GM12878 (cell line): ENCODE measurements around the gene PTCH2. TPM values are rescaled to one million over a fixed set of nuclear protein-coding genes. Genes with fewer than 3 reads are reported as not detected.

Source experiments
- EP300 ChIP-seq, 2 experiments: fragments of 150-350 bp in 1 of 2; IDR thresholded peaks; 2 replicates each; pipeline ENCODE4 v1.6.1; 2011 to 2012; ENCODE audit warnings: low read depth in 2 of 2, low read length in 2 of 2, borderline replicate concordance in 1 of 2, improper control_type of control experiment in 1 of 2, inconsistent platforms in 1 of 2; ENCODE audit not compliant: control insufficient read depth in 1 of 2
- HDGF ChIP-seq: fragments of 450-650 bp; IDR thresholded peaks from 2 replicates; pipeline ENCODE4 v1.6.1; 2016; ENCODE audit warnings: antibody characterized with exemption
- IKZF1 ChIP-seq: fragments of 450-650 bp; conservative IDR thresholded peaks from 2 replicates; pipeline ENCODE4 v1.6.1; 2017; ENCODE audit warnings: antibody characterized with exemption, mild to moderate bottlenecking
- KLF5 ChIP-seq: fragments of 450-650 bp; IDR thresholded peaks from 2 replicates; pipeline ENCODE4 v1.6.1; 2014; ENCODE audit warnings: mild to moderate bottlenecking; ENCODE audit not compliant: partially characterized antibody
- MYB ChIP-seq: fragments of 150-350 bp; IDR thresholded peaks from 2 replicates; pipeline ENCODE4 v1.6.1; 2014; ENCODE audit warnings: mild to moderate bottlenecking, low read depth, low read length, borderline replicate concordance
- NRF1 ChIP-seq: conservative IDR thresholded peaks from 2 replicates; pipeline ENCODE4 v1.6.1; 2011; ENCODE audit warnings: mild to moderate bottlenecking, low read depth, low read length, improper control_type of control experiment
- WRNIP1 ChIP-seq: IDR thresholded peaks from 2 replicates; pipeline ENCODE4 v1.6.1; 2011; ENCODE audit warnings: low read depth, low read length, improper control_type of control experiment, borderline replicate concordance
- YY1 ChIP-seq: IDR thresholded peaks from 2 replicates; pipeline ENCODE4 v1.6.1; 2011; ENCODE audit warnings: low read depth, mild to moderate bottlenecking, low read length
- ZBTB40 ChIP-seq: fragments of 450-650 bp; IDR thresholded peaks from 2 replicates; pipeline ENCODE4 v1.6.1; 2016; ENCODE audit warnings: mild to moderate bottlenecking, moderate library complexity, borderline replicate concordance
- ZNF274 ChIP-seq: IDR thresholded peaks from one replicate; pipeline ENCODE4 v1.8.0; 2011; ENCODE audit not compliant: insufficient read length, insufficient read depth
- polyA plus RNA-seq, 11 experiments: library from polyadenylated mRNA; depleted of rRNA in 4 of 11; unstranded in 6 of 11; stranded (reverse) in 5 of 11; fragments of >200 nt; fragmentation: Nextera tagmentation in 4 of 11; fragmentation: Illumina TruSeq in 1 of 11; extraction: Ambion mirVana in 4 of 11; extraction: Trizol in 1 of 11; gene quantifications; 1 replicate in 1 of 11; 2 replicates in 10 of 11; pipeline versions ENCODE4 v1.2.1 to v1.2.3, GENCODE V29; 2011 to 2016; ENCODE audit warnings: inconsistent platforms in 2 of 11, missing spikeins in 2 of 11, low read depth in 1 of 11
- total RNA-seq, 4 experiments: library from RNA; depleted of rRNA in 3 of 4; stranded (reverse); fragments of >200 nt in 3 of 4; fragmentation: Illumina TruSeq in 1 of 4; extraction: Trizol in 1 of 4; gene quantifications; 2 replicates each; pipeline versions ENCODE4 v1.2.1 to v1.2.3, GENCODE V29; 2013 to 2021
- TF ChIP-seq, protein P1 (sequence below): fragments of 450-650 bp; IDR thresholded peaks from 2 replicates; pipeline ENCODE4 v1.6.1; 2017; ENCODE audit warnings: mild to moderate bottlenecking, low read depth, inconsistent platforms; ENCODE audit not compliant: poor library complexity, severe bottlenecking
- TF ChIP-seq, protein P2 (sequence below): fragments of 450-650 bp; IDR thresholded peaks from 2 replicates; pipeline ENCODE4 v1.6.1; 2018; ENCODE audit warnings: borderline replicate concordance, mild to moderate bottlenecking; ENCODE audit not compliant: partially characterized antibody

The PTCH2 gene
- total and polyA plus RNA-seq, 10 of the 15 experiments (the other 5 are each of a cell fraction or from before 2014, with no cell fraction given): 0.03 to 8.4 (median 0.10) TPM

GRCh38 chr1:44808938-44809917 is 33.8 kb downstream of the PTCH2 start (continued):
- peak; percentile 61; the same call in 1 of the 2 replicates for TF ChIP-seq ZBTB40
- peak in 1 of 2 experiments; percentile 65; a peak in 1 of 4 replicates for TF ChIP-seq EP300 (IDR thresholded peaks at IDR 0.05; ENCODE audit: borderline replicate concordance in 1 of 2, control insufficient read depth in 1 of 2, low read depth in 2 of 2, low read length in 2 of 2)
- TF ChIP-seq WRNIP1: no peak
- TF ChIP-seq NRF1: no peak
- no peak for TF ChIP-seq KLF5
- peak; percentile 61 for TF ChIP-seq IKZF1
- TF ChIP-seq YY1: peak; percentile 68
- peak; percentile 37; the same call in 1 of the 2 replicates for TF ChIP-seq HDGF
- TF ChIP-seq ZNF274: no peak
- TF ChIP-seq, protein P1, sequence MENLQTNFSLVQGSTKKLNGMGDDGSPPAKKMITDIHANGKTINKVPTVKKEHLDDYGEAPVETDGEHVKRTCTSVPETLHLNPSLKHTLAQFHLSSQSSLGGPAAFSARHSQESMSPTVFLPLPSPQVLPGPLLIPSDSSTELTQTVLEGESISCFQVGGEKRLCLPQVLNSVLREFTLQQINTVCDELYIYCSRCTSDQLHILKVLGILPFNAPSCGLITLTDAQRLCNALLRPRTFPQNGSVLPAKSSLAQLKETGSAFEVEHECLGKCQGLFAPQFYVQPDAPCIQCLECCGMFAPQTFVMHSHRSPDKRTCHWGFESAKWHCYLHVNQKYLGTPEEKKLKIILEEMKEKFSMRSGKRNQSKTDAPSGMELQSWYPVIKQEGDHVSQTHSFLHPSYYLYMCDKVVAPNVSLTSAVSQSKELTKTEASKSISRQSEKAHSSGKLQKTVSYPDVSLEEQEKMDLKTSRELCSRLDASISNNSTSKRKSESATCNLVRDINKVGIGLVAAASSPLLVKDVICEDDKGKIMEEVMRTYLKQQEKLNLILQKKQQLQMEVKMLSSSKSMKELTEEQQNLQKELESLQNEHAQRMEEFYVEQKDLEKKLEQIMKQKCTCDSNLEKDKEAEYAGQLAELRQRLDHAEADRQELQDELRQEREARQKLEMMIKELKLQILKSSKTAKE: no peak
- no peak for TF ChIP-seq MYB
- TF ChIP-seq, protein P2, sequence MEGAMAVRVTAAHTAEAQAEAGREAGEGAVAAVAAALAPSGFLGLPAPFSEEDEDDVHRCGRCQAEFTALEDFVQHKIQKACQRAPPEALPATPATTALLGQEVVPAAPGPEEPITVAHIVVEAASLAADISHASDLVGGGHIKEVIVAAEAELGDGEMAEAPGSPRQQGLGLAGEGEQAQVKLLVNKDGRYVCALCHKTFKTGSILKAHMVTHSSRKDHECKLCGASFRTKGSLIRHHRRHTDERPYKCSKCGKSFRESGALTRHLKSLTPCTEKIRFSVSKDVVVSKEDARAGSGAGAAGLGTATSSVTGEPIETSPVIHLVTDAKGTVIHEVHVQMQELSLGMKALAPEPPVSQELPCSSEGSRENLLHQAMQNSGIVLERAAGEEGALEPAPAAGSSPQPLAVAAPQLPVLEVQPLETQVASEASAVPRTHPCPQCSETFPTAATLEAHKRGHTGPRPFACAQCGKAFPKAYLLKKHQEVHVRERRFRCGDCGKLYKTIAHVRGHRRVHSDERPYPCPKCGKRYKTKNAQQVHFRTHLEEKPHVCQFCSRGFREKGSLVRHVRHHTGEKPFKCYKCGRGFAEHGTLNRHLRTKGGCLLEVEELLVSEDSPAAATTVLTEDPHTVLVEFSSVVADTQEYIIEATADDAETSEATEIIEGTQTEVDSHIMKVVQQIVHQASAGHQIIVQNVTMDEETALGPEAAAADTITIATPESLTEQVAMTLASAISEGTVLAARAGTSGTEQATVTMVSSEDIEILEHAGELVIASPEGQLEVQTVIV: no peak
